GM19240 (cell line): Measurements from ENCODE around the gene TENM3.

Experiments used
- DNase-seq: peaks from one replicate; pipeline ENCODE4 v3.0.0; 2011; ENCODE audit warnings: low spot score; ENCODE audit not compliant: insufficient read length

TENM3 gene

GRCh38 chr4:182608525-182608924 lies 365.3 kb downstream of the TENM3 start:
- DNase-seq = no peak

GRCh38 chr4:182616476-182616875 lies 373.3 kb downstream of the TENM3 start:
- DNase-seq = no peak

- no peak for DNase-seq
Observed at GRCh38 chr4:182619660-182620059, 376.5 kb downstream of the TENM3 start.

- DNase-seq = no peak
Observed at GRCh38 chr4:182620111-182620980, 377.1 kb downstream of the TENM3 start.

- DNase-seq = no peak
Observed at GRCh38 chr4:182624281-182624680, 381.1 kb downstream of the TENM3 start.

- DNase-seq = no peak
Observed at GRCh38 chr4:182625193-182625592, 382.0 kb downstream of the TENM3 start.

GRCh38 chr4:182627996-182628395 lies 384.8 kb downstream of the TENM3 start:
- DNase-seq = no peak

GRCh38 chr4:182628544-182628943 lies 385.3 kb downstream of the TENM3 start:
- no peak for DNase-seq

GRCh38 chr4:182629096-182629495 lies 385.9 kb downstream of the TENM3 start:
- DNase-seq = no peak

GRCh38 chr4:182640491-182640890 lies 397.3 kb downstream of the TENM3 start:
- DNase-seq = no peak

- DNase-seq = no peak
Observed at GRCh38 chr4:182640932-182641331, 397.7 kb downstream of the TENM3 start.

GRCh38 chr4:182642831-182643230 lies 399.6 kb downstream of the TENM3 start:
- DNase-seq = no peak

GRCh38 chr4:182643801-182644682 lies 400.8 kb downstream of the TENM3 start:
- DNase-seq = no peak

GRCh38 chr4:182644683-182645050 lies 401.5 kb downstream of the TENM3 start:
- DNase-seq = no peak

GRCh38 chr4:182645511-182645910 lies 402.3 kb downstream of the TENM3 start:
- no peak for DNase-seq

- DNase-seq = no peak
Observed at GRCh38 chr4:182647646-182648300, 404.6 kb downstream of the TENM3 start.

GRCh38 chr4:182648766-182649165 lies 405.6 kb downstream of the TENM3 start:
- DNase-seq = no peak

GRCh38 chr4:182649698-182650477 lies 406.7 kb downstream of the TENM3 start:
- no peak for DNase-seq

- no peak for DNase-seq
Observed at GRCh38 chr4:182653596-182653995, 410.4 kb downstream of the TENM3 start.

- DNase-seq = no peak
Observed at GRCh38 chr4:182655340-182655739, 412.1 kb downstream of the TENM3 start.

GRCh38 chr4:182662551-182662950 lies 419.3 kb downstream of the TENM3 start:
- no peak for DNase-seq
